ENCODE data around the gene TEX13A.
"Not testable (repeated sequence)": the region's sequence is repeated elsewhere in the genome, so short reads cannot be mapped to it uniquely, and the experiment has no call there.

Gene TEX13A

GRCh38 chrX:105220636-105221035, at the start of gene TEX13A:
TSS of gene TEX13A (minus strand) at chrX:105220694. CDS start at chrX:105220397, 297 bp downstream.
- no peak for DNase-seq (ENCODE audit: low spot score)

GRCh38 chrX:105269386-105269785, 48.9 kb upstream of the TEX13A start:
- DNase-seq (ENCODE audit: low spot score) = no peak

DNA sequence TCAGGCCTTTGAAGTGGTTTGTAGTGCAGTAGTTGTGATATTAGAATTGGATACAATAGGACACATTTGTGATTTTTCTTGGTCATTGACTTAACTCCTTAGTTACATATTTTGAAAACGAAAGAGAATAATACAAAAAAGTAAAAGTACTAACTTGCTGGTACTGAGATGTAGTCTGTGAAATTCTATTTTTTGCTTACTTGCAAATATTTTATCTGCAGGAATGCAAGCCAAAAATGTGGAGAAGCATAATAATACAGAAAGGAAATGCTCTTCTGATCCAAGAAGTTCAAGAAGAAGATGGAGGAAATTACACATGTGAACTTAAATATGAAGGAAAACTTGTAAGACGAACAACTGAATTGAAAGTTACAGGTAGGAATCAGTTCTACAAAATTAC, 46.7 kb upstream of the TEX13A start:
- no peak for DNase-seq (ENCODE audit: low spot score)

DNA sequence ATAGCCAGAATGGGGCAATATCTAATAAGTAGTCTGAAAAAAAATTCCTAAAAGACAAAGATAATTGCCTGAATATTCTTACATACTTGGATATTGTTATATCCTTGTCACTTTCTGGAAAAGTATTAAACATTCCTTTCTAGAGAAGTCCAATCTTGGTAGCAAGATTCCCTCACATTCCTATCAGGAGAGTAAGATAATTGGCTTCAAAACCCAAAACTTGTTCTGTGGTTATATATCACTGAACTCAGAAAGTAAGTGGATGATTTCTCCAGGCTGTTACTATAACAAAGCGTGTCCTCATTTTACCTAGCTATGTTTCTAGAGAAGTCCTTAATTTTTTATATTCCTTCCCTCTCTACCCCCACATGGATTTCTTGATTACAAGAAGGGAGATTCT, 46.0 kb upstream of the TEX13A start:
- no peak for DNase-seq (ENCODE audit: low spot score)

GRCh38 chrX:105265093-105265492, 44.6 kb upstream of the TEX13A start:
- no peak for DNase-seq (ENCODE audit: low spot score)

GRCh38 chrX:105263801-105264200, 43.3 kb upstream of the TEX13A start:
- no peak for DNase-seq (ENCODE audit: low spot score)

- no peak for DNase-seq (ENCODE audit: low spot score)
Measured at GRCh38 chrX:105263171-105263570, 42.7 kb upstream of the TEX13A start.

GRCh38 chrX:105260291-105261043, 40.0 kb upstream of the TEX13A start:
- no peak for DNase-seq (ENCODE audit: low spot score)

DNA sequence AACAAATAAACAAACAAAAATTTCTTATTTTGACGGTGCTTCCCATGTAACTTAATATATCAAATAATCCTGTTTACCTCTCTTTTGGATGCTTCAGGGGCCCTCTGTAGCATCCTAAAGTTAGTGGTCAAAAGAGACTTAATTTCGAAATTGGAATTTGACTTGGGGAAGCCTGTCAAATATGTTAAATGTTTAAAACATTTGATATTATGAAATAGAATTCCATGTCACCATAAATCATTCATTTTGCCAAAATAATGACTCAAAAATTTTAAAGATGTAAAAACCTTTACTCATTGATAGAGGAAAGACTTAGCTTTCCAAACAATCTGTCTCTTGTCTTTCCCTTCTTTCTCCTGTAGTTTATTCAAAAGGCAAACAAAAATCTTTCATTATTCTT, 20.6 kb upstream of the TEX13A start:
- no peak for DNase-seq (ENCODE audit: low spot score)

GRCh38 chrX:105237407-105237806, 16.9 kb upstream of the TEX13A start:
- not testable (repeated sequence) for DNase-seq (ENCODE audit: low spot score)

DNA sequence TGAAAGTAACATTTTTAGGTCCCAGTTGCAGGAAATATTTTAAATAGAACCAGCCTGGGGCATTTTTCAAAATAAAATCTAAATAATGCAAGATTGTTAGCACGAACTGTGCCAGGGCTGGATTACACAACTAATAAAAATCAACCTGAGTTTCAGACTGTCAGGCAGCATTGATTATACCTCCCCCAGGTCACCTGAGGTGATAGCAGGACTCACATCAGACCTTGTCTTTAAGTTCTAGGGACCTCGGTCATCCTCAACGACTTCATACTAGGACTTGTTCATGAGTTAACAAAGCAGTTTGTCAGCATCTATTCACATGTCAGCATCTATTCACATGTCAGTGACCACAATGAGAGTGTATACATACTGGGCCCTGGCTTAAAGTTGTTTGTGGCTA, 8.7 kb upstream of the TEX13A start:
- no peak for DNase-seq (ENCODE audit: low spot score)

- DNase-seq (ENCODE audit: low spot score) = no peak
Measured at GRCh38 chrX:105228602-105229001, 8.1 kb upstream of the TEX13A start.

DNA sequence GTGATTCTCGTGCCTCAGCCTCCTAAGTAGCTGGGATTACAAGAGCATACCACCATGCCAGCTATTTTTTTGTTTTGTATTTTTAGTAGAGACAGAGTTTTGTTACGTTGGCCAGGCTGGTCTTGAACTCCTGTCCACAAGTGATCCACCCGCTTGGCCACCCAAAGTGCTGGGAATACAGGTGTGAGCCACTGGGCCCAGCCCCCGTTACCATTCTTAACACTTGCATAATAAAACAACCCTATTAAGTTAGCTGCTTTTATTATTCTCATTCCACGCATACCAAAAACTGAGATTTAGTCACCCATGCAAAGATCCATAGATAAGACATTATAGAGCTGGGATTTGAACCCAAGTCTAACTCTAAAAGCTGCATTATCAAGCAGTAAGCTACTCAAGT, 6.0 kb upstream of the TEX13A start:
- no peak for DNase-seq (ENCODE audit: low spot score)

GRCh38 chrX:105221374-105221773, 880 bp upstream of the TEX13A start:
- no peak for DNase-seq (ENCODE audit: low spot score)

DNA sequence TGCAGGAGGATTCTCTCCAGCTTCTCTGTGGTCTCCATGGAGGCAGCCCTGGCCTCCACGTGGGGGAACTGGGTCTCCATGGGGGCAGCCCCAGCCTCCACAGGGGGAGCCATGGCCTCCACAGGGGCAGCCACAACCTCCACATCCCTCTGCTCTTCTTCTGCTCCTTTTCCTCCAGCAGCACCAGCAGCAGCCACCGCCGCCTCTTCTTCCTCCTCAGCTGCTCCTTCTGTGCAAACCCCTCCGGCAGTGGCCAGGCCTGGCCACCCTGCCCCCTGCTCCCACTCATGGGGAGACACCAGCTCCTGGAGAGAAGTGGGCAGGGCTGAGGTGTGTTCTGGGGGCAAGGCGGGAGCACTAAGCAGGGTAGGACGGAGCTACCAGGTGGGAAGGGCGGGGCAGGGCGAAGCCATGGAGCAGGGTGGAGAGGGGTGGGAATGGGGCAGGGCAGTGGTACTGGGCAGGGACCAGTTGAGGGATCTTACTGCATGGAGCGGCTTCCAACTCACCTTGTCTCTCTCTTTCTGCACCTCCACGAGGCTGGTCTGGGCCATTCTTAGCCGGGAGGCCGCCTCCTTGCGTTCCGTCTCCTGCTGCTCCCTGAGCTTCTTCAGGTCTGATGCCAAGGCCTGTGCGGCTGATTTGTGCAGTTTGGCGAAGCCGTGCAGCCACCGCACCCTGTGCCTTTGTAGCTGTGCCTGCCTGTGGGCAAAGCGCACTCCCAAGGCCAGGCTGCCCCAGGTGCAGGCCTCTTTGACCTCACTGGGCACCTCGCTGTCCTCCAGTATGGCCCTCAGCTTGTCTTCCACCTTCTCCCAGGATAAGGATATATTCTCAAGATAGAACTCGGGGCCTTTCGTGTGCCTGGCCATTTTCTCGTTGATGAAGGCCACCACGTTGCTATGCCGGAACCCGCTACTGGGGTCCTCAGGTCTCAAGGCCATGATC, 766 bp downstream of the TEX13A start:
- DNase-seq (ENCODE audit: low spot score) = no peak

- DNase-seq (ENCODE audit: low spot score) = no peak
Measured at GRCh38 chrX:105211066-105211575, 9.4 kb downstream of the TEX13A start.

DNA sequence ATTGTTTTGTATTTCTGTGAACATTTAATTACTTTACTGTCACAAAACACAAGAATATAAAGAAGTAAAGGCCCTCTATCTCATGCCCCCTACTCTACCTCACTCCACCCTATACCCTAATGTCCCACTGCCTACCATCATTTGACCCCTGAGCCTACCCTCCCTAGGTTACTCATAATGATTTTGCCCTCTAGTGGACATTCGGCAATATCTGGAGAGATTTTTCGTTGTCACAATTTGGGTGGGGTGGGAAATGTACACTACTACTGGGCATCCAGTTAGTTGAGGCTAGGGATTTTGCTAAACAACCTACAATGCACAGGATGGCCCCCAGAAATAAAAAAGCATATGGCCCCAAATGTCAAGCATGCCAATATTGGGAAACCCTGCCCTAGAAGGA, 10.2 kb downstream of the TEX13A start:
- DNase-seq (ENCODE audit: low spot score) = no peak

- no peak for DNase-seq (ENCODE audit: low spot score)
Measured at GRCh38 chrX:105209406-105209805, 11.1 kb downstream of the TEX13A start.

GRCh38 chrX:105191878-105192277, 28.6 kb downstream of the TEX13A start:
- DNase-seq (ENCODE audit: low spot score) = no peak

- DNase-seq (ENCODE audit: low spot score) = no peak
Measured at GRCh38 chrX:105190252-105190853, 30.1 kb downstream of the TEX13A start.

DNA sequence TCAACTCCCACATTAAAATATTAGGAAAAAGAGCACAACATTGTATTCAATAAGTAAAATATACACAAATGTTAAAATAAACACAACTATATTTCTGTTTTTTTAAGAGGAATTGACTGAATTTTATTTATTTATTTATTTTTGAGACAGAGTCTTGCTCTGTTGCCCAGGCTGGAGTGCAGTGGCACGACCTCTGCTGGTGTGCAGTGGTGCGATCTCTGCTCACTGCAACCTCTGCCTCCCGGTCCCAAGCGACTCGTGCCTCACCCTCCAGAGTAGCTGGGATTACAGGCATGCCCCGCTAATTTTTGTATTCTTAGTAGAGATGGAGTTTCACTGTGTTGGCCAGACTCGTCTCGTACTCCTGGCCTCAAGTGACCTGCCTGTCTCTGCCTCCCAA, 31.4 kb downstream of the TEX13A start:
- no peak for DNase-seq (ENCODE audit: low spot score)

GRCh38 chrX:105179644-105180043, 40.9 kb downstream of the TEX13A start:
- no peak for DNase-seq (ENCODE audit: low spot score)

GRCh38 chrX:105173071-105173470, 47.4 kb downstream of the TEX13A start:
- DNase-seq (ENCODE audit: low spot score) = no peak

Data from putamen (tissue), 1 donor.